HFFc6 (cell line): ENCODE measurements around the gene TAB3. TPM values are rescaled to one million over a fixed set of nuclear protein-coding genes. Genes with fewer than 3 reads are reported as not detected.

Experiments used
- DNase-seq: peaks from one replicate; pipeline ENCODE4 v3.0.0-alpha.2; 2018
- H3K27ac Mint-ChIP-seq: 2 replicates; pipeline ENCODE4 v1.8.0; 2020; ENCODE audit warnings: mild to moderate bottlenecking, mixed read lengths
- H3K27me3 Mint-ChIP-seq: 2 replicates; pipeline ENCODE4 v1.8.0; 2021; ENCODE audit warnings: mild to moderate bottlenecking, moderate library complexity, mixed read lengths; ENCODE audit not compliant: insufficient read depth
- H3K36me3 Mint-ChIP-seq: 2 replicates; pipeline ENCODE4 v1.8.0; 2021; ENCODE audit warnings: low read depth, mixed read lengths
- H3K4me1 Mint-ChIP-seq: 2 replicates; pipeline ENCODE4 v1.8.0; 2020; ENCODE audit warnings: low read depth, mixed read lengths
- H3K4me3 Mint-ChIP-seq: 2 replicates; pipeline ENCODE4 v1.8.0; 2020; ENCODE audit warnings: mild to moderate bottlenecking, moderate library complexity, mixed read lengths
- H3K9me3 Mint-ChIP-seq: 2 replicates; pipeline ENCODE4 v1.8.0; 2020; ENCODE audit warnings: mild to moderate bottlenecking, mixed read lengths
- total RNA-seq, 6 experiments: library from RNA; stranded (reverse); fragmentation: NEBNext Ultra II Directional; extraction: Animal tissue kit (Norgen Biotek cat#: 25700); gene quantifications; 2 replicates in 1 of 6; 3 replicates in 5 of 6; pipeline ENCODE4 v1.2.3, GENCODE V29; 2021
- TF ChIP-seq, protein P1 (sequence below): fragments of 200-600 bp; sonication (generic); IDR thresholded peaks from 2 replicates; pipeline ENCODE4 v1.5.0; 2021; ENCODE audit warnings: antibody characterized with exemption, mild to moderate bottlenecking

The TAB3 gene
- total RNA-seq, 6 experiments from 2014 or later = 9.6 to 11.9 (median 10.6) TPM

GRCh38 chrX:30821116-30821515, 67.9 kb downstream of the TAB3 start:
- DNase-seq = no peak
- no peak overlapping the region for H3K4me3 Mint-ChIP-seq
- no peak overlapping the region for H3K27ac Mint-ChIP-seq
- H3K9me3 Mint-ChIP-seq = no peaks in the 10 kb centered on the region
- H3K27me3 Mint-ChIP-seq = peaks cover 6% of the 10 kb centered on the region; the same call in 1 of the 2 replicates
- peaks cover 6% of the 10 kb centered on the region for H3K4me1 Mint-ChIP-seq
- H3K36me3 Mint-ChIP-seq = no peaks in the 10 kb centered on the region
- TF ChIP-seq, protein P1, sequence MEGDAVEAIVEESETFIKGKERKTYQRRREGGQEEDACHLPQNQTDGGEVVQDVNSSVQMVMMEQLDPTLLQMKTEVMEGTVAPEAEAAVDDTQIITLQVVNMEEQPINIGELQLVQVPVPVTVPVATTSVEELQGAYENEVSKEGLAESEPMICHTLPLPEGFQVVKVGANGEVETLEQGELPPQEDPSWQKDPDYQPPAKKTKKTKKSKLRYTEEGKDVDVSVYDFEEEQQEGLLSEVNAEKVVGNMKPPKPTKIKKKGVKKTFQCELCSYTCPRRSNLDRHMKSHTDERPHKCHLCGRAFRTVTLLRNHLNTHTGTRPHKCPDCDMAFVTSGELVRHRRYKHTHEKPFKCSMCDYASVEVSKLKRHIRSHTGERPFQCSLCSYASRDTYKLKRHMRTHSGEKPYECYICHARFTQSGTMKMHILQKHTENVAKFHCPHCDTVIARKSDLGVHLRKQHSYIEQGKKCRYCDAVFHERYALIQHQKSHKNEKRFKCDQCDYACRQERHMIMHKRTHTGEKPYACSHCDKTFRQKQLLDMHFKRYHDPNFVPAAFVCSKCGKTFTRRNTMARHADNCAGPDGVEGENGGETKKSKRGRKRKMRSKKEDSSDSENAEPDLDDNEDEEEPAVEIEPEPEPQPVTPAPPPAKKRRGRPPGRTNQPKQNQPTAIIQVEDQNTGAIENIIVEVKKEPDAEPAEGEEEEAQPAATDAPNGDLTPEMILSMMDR = peak; percentile 26; the same call in 1 of the 2 replicates

- Mint-ChIP-seq H3K27me3 (peaks cover 2% of the 10 kb centered on the region; the same call in 1 of the 2 replicates), H3K9me3 (no peaks in the 10 kb centered on the region), H3K4me1 (no peaks in the 10 kb centered on the region), H3K4me3 (no peak overlapping the region), H3K36me3 (no peaks in the 10 kb centered on the region), H3K27ac (no peak overlapping the region)
- TF ChIP-seq, protein P1 = no peak
- DNase-seq = no peak
These were observed 70.0 kb downstream of the TAB3 start for GRCh38 chrX:30819080-30819479.

DNA sequence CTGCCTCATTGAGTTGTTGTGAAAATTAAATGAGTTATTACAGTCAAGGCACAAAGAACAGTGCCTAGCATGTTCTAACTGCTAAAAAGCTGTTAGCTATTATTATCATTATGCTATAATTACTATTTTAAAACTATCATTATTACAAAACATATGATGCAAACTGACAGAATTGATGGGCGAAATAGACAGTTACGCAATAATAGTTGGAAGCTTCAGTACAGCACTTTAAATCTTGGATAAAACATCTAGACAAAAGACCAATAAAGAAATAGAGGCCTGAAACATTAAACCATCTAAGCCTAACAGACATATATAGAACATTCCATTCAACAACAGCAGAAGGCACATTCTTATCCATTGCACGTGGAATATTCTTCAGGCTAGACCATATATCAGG, 73.0 kb downstream of the TAB3 start:
- H3K9me3 Mint-ChIP-seq = no peaks in the 10 kb centered on the region
- no peak for DNase-seq
- no peaks in the 10 kb centered on the region for H3K36me3 Mint-ChIP-seq
- H3K27me3 Mint-ChIP-seq = peaks cover 3% of the 10 kb centered on the region; the same call in 1 of the 2 replicates
- TF ChIP-seq, protein P1 = no peak
- H3K27ac Mint-ChIP-seq = no peak overlapping the region
- H3K4me1 Mint-ChIP-seq = no peaks in the 10 kb centered on the region
- no peak overlapping the region for H3K4me3 Mint-ChIP-seq

DNA sequence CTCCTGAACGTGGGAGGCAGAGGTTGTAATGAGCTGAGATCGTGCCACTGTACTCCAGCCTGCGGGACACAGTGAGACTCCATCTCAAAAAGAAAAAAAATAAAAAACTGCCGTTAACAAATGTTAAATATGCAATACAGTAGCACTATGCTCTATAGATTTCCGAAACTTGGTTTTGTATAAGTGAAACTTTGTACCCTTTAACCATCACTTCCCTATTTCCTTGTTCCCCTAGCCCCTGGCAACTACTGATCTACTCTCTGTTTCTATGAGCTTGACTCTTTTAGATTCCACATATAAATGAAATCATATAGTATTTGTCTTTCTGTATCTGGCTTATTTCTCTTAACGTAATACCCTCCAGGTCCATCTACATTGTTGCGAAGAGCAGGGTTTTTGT, 74.1 kb downstream of the TAB3 start:
- Mint-ChIP-seq H3K4me3 (no peak overlapping the region), H3K27ac (no peak overlapping the region), H3K36me3 (no peaks in the 10 kb centered on the region), H3K9me3 (no peaks in the 10 kb centered on the region), H3K4me1 (no peaks in the 10 kb centered on the region), H3K27me3 (peaks cover 3% of the 10 kb centered on the region; the same call in 1 of the 2 replicates)
- no peak for DNase-seq
- TF ChIP-seq, protein P1 = no peak

GRCh38 chrX:30812326-30812725, 76.7 kb downstream of the TAB3 start:
- no peaks in the 10 kb centered on the region for H3K9me3 Mint-ChIP-seq
- H3K36me3 Mint-ChIP-seq = no peaks in the 10 kb centered on the region
- H3K27ac Mint-ChIP-seq = no peak overlapping the region
- peaks cover 1% of the 10 kb centered on the region; the same call in 1 of the 2 replicates for H3K27me3 Mint-ChIP-seq
- TF ChIP-seq, protein P1 = no peak
- H3K4me1 Mint-ChIP-seq = no peaks in the 10 kb centered on the region
- H3K4me3 Mint-ChIP-seq = no peak overlapping the region
- no peak for DNase-seq
